GM19468 (cell line): ENCODE results near the gene CASZ1.

ENCODE experiments used
- ATAC-seq: cut with Tn5 transposase; IDR thresholded peaks from one replicate; pipeline ENCODE4 v1.9.1; 2021; ENCODE audit warnings: mild to moderate bottlenecking, moderate library complexity, moderate number of reproducible peaks; ENCODE audit not compliant: unreplicated experiment; ENCODE audit errors: extremely low read depth

The CASZ1 gene

GRCh38 chr1:10714337-10715114, 81.9 kb downstream of the CASZ1 start:
- no peak for ATAC-seq

GRCh38 chr1:10713614-10714013, 82.8 kb downstream of the CASZ1 start:
- no peak for ATAC-seq

- ATAC-seq, result no peak
Observed at GRCh38 chr1:10712568-10713362, 83.7 kb downstream of the CASZ1 start.

GRCh38 chr1:10710489-10710888, 86.0 kb downstream of the CASZ1 start:
- ATAC-seq, result no peak

- ATAC-seq, result no peak
Observed at GRCh38 chr1:10709646-10710045, 86.8 kb downstream of the CASZ1 start.

- no peak for ATAC-seq
Observed at GRCh38 chr1:10709165-10709564, 87.3 kb downstream of the CASZ1 start.

- no peak for ATAC-seq
Observed at GRCh38 chr1:10708757-10709156, 87.7 kb downstream of the CASZ1 start.

- ATAC-seq, result no peak
Observed at GRCh38 chr1:10707208-10707607, 89.2 kb downstream of the CASZ1 start.

GRCh38 chr1:10706376-10706913, 90.0 kb downstream of the CASZ1 start:
- no peak for ATAC-seq

GRCh38 chr1:10705953-10706352, 90.5 kb downstream of the CASZ1 start:
- no peak for ATAC-seq

- no peak for ATAC-seq
Observed at GRCh38 chr1:10704368-10704882, 92.0 kb downstream of the CASZ1 start.

GRCh38 chr1:10703702-10704101, 92.7 kb downstream of the CASZ1 start:
- ATAC-seq, result no peak

GRCh38 chr1:10701145-10701544, 95.3 kb downstream of the CASZ1 start:
- ATAC-seq, result no peak

- no peak for ATAC-seq
Observed at GRCh38 chr1:10699470-10699835, 97.0 kb downstream of the CASZ1 start.

- ATAC-seq, result no peak
Observed at GRCh38 chr1:10698726-10699469, 97.5 kb downstream of the CASZ1 start.

GRCh38 chr1:10697621-10698160, 98.8 kb downstream of the CASZ1 start:
- ATAC-seq, result no peak

- no peak for ATAC-seq
Observed at GRCh38 chr1:10696977-10697376, 99.5 kb downstream of the CASZ1 start.

GRCh38 chr1:10694633-10695627, 101.5 kb downstream of the CASZ1 start:
- ATAC-seq, result no peak

- no peak for ATAC-seq
Observed at GRCh38 chr1:10694274-10694632, 102.2 kb downstream of the CASZ1 start.
